OCI-LY3 (cell line): ENCODE data around the gene C2orf76.

Experiments used
- EZH2phosphoT487 ChIP-seq: fragments of 200-600 bp; shearing (Covaris generic); IDR thresholded peaks from 2 replicates; pipeline ENCODE4 v1.6.1; 2018; ENCODE audit warnings: antibody characterized with exemption, mixed run types, low read depth
- TF ChIP-seq, protein P1 (sequence below): fragments of 200-600, 300-600 bp; sonication (generic); IDR thresholded peaks from 2 replicates; pipeline ENCODE4 v1.5.1; 2014; ENCODE audit warnings: antibody characterized with exemption, low read length, low read depth

DNA sequence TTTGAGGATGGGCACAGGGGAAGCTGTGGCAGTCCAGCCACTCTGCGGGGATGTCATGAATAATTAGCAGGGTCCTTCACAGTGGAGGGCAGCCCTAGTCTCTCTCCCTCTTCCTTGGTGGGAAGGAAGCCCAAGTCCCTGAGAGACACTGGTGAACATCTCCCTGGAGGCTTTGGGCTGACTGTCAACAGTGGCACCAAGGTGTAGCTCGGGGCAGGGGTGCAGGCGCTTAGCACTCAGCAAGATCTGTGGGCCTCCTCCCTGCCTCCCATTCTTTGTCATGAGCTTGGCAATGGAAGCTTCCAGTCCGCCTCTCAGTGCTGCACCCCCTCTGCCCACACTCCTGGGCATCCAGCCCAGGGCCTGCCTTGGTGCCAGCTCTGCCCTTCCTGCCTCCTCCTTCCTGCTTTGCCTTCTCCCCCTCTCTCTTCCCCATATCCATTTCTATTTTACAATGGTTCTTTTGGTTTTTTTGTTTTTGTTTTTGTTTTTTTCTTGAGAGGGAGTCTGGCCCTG is 83.6 kb downstream of the C2orf76 start:
- TF ChIP-seq, protein P1, sequence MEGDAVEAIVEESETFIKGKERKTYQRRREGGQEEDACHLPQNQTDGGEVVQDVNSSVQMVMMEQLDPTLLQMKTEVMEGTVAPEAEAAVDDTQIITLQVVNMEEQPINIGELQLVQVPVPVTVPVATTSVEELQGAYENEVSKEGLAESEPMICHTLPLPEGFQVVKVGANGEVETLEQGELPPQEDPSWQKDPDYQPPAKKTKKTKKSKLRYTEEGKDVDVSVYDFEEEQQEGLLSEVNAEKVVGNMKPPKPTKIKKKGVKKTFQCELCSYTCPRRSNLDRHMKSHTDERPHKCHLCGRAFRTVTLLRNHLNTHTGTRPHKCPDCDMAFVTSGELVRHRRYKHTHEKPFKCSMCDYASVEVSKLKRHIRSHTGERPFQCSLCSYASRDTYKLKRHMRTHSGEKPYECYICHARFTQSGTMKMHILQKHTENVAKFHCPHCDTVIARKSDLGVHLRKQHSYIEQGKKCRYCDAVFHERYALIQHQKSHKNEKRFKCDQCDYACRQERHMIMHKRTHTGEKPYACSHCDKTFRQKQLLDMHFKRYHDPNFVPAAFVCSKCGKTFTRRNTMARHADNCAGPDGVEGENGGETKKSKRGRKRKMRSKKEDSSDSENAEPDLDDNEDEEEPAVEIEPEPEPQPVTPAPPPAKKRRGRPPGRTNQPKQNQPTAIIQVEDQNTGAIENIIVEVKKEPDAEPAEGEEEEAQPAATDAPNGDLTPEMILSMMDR = no peak
- no peak for TF ChIP-seq EZH2phosphoT487
